ENCODE results near the gene THBS1.

Gene THBS1

DNA sequence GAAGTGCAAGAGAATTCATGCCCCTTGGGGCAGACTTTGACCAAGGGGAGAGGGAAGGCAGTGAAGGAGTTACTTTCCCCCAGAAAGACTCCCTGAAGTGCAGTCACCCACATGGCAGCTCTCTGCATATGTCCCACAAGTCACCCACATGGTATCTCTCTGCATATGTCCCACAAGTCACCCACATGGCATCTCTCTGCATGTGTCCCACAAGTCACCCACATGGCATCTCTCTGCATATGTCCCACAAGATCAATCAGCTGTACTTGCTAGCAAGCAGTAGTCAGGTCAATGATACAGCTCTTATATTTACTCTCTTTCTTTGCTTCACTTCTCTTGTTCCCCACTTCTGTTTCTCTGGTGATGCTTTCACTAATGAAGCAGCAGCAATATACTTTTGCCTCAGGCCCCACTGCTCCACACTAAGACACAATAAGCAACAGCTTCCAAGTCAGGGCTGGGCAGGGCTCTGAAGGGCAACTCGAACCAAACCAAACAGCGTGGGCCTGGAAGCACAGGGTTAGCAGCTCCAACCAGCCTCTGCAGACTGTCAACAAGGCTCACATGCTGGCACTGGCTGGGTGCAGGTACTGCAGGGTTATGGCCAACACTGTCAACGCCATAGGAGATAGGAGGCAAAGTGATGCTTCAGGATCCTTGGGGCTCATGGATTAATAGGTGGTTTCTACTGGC is 46.7 kb downstream of the THBS1 start:
- Histone ChIP-seq H3K4me1 (no peaks in the 10 kb centered on the region), H3K27me3 (ENCODE audit: low read depth) (no peaks in the 10 kb centered on the region), H3K9me3 (no peaks in the 10 kb centered on the region), H3K4me3 (no peak overlapping the region), H3K36me3 (replicated peaks) (no peaks in the 10 kb centered on the region; the same call in 1 of the 2 replicates)
- in situ Hi-C loops (cut with MboI; ENCODE audit: low sequenced_read_pairs), result no loop called here
- DNase-seq (ENCODE audit: low spot score in 2 of 2), result no peak

DNA sequence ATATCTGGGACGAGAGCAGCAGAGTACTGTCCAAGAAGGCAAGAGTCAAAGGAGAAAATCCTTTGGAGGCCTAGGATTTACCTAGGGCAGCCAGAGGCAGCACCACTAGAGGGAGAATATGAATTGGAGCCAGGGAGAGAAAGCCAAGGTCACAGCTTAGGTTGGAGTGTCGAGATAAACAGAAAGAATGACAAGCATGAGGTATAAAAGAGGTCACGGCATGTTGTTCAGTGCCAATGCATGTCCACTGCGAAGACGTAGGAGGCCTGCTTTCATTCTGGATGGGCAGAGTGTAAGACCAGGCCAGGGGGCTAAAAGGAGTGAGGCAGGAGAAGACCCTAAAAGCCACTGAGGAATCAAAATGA is 47.2 kb downstream of the THBS1 start:
- in situ Hi-C loops (cut with MboI; ENCODE audit: low sequenced_read_pairs), result no loop called here
- DNase-seq (ENCODE audit: low spot score in 2 of 2), result no peak
- H3K27me3 ChIP-seq (ENCODE audit: low read depth), result no peaks in the 10 kb centered on the region
- no peaks in the 10 kb centered on the region for H3K9me3 ChIP-seq
- H3K36me3 ChIP-seq (replicated peaks), result no peaks in the 10 kb centered on the region; the same call in 1 of the 2 replicates
- no peaks in the 10 kb centered on the region for H3K4me1 ChIP-seq
- H3K4me3 ChIP-seq, result no peak overlapping the region

DNA sequence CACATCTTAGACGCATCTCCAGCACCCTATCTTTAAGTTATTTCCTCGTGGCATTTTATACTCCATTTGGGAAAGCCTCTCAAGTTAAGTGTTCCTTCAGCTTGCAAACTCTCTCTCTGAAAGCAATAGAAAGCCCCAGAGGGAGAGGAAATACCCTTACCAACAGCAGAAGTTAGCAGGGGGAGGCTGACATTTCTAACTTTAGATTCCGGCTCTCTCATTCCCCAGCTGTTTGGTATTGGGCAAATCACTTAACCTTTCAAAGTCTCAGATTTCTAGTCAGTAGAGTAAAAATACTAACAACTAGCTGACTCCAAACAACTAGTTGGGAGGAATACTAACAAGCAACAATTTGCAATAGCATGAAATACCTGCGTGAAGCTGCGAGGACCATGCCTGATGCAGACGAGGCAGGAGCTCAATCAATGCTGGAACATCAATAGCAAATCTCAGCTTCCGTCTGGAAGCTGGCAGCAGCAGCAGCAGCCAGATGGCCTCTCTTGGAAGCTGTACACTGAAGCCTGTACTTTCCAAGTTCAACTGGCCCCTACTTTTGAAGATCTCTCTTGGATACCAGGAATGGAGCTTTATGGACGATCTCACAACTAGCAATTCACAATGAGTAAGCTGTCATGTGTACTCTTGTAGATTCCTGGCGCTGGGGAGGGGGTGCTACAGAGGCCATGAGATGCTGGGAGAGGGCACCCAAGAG is 47.8 kb downstream of the THBS1 start:
- in situ Hi-C loops (cut with MboI; ENCODE audit: low sequenced_read_pairs), result no loop called here
- no peaks in the 10 kb centered on the region for H3K9me3 ChIP-seq
- no peak overlapping the region for H3K4me3 ChIP-seq
- no peaks in the 10 kb centered on the region; the same call in 1 of the 2 replicates for H3K36me3 ChIP-seq (replicated peaks)
- DNase-seq (ENCODE audit: low spot score in 2 of 2), result no peak
- no peaks in the 10 kb centered on the region for H3K4me1 ChIP-seq
- H3K27me3 ChIP-seq (ENCODE audit: low read depth), result no peaks in the 10 kb centered on the region

DNA sequence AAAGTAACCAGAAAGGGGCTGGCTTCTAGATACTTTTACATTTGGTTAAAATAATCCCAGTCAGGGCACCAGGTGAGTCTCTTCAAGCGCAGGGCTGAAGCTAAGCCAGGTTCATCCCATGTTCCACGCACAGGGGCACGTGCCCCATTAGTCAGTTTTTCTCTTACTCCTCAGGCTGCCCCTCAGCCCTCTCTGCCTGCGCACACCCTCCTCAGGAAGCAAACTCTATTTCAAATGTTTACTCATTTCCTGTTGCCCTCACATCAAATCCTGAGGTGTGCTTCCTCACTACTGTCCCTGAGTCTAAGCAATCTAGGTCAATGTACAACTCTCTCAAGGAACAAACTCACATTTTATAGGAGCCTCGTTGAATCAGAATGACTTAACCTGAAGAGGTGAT is 48.5 kb downstream of the THBS1 start:
- in situ Hi-C loops (cut with MboI; ENCODE audit: low sequenced_read_pairs), result no loop called here
- DNase-seq (ENCODE audit: low spot score in 2 of 2), result no peak
- H3K27me3 ChIP-seq (ENCODE audit: low read depth), result no peaks in the 10 kb centered on the region

DNA sequence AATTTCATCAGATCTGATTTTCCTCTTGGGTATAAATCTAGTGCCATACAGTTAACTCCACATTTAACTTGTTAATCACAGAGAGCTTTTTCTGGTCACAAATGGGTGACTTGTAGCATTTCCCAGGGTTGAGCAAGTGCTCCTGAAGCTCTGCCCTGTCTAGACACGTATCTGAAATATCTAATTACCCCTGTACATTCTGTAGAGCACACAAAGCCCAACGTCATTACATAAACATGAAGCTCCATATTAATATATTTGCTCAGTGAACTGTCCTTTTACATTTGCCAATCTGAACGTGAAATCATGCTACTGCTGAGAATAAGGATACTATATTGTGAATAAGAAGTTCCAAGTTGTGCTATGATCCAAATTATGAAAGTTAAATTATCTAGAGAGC is 49.0 kb downstream of the THBS1 start:
- no peak for DNase-seq (ENCODE audit: low spot score in 2 of 2)
- in situ Hi-C loops (cut with MboI; ENCODE audit: low sequenced_read_pairs), result no loop called here
- H3K4me1 ChIP-seq, result no peaks in the 10 kb centered on the region
- no peaks in the 10 kb centered on the region; the same call in 1 of the 2 replicates for H3K36me3 ChIP-seq (replicated peaks)
- no peak overlapping the region for H3K4me3 ChIP-seq
- no peaks in the 10 kb centered on the region for H3K27me3 ChIP-seq (ENCODE audit: low read depth)
- H3K9me3 ChIP-seq, result no peaks in the 10 kb centered on the region

More for the DNA sequence above, 48.5 kb downstream of the THBS1 start:
- H3K4me1 ChIP-seq, result no peaks in the 10 kb centered on the region
- H3K36me3 ChIP-seq (replicated peaks), result no peaks in the 10 kb centered on the region; the same call in 1 of the 2 replicates
- no peak overlapping the region for H3K4me3 ChIP-seq
- no peaks in the 10 kb centered on the region for H3K9me3 ChIP-seq

DNA sequence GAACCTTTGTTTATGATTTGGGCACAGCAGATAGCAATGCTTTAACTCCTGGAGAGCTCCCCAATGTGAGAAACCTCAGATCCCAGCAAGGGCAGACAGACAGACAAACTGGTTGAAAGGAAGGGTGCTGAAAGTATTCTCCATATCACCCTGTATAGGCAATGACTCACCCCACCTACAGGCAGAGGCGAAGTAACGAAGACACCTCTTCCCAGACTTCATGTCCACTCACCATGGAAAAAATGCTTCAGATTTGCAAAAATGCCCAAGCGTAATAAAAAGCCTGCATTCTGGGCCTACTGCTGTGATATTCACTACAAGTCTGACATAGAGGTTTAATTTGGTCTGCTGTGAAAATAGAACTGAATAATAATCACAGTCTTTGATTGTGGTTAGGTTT is 50.5 kb downstream of the THBS1 start:
- no peak for DNase-seq (ENCODE audit: low spot score in 2 of 2)
- in situ Hi-C loops (cut with MboI; ENCODE audit: low sequenced_read_pairs), result no loop called here
- no peak overlapping the region for H3K4me3 ChIP-seq

DNA sequence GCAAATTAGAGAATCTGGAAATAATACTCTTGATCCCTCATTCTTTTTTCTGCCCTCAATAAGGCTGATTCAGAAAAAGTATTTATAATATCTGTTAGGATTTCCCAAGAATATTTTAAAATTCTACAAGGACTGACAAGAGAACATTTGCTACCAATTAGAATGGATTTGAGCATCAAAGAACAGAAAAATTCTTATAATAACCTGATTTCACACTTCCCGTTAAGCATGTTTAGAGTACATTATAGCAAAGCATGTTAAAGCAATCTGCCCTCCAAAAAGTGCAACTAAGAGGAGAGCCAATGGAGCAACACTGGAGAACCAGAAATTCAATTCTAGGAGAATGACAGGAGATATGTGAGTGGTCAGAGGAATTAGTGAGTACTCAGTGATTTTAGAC is 57.2 kb downstream of the THBS1 start:
- Histone ChIP-seq H3K27me3 (ENCODE audit: low read depth) (no peaks in the 10 kb centered on the region), H3K36me3 (replicated peaks) (no peaks in the 10 kb centered on the region), H3K4me3 (no peak overlapping the region)

More for the DNA sequence above, 50.5 kb downstream of the THBS1 start:
- Histone ChIP-seq H3K36me3 (replicated peaks) (no peaks in the 10 kb centered on the region), H3K4me1 (no peaks in the 10 kb centered on the region), H3K27me3 (ENCODE audit: low read depth) (no peaks in the 10 kb centered on the region), H3K9me3 (no peaks in the 10 kb centered on the region)

DNA sequence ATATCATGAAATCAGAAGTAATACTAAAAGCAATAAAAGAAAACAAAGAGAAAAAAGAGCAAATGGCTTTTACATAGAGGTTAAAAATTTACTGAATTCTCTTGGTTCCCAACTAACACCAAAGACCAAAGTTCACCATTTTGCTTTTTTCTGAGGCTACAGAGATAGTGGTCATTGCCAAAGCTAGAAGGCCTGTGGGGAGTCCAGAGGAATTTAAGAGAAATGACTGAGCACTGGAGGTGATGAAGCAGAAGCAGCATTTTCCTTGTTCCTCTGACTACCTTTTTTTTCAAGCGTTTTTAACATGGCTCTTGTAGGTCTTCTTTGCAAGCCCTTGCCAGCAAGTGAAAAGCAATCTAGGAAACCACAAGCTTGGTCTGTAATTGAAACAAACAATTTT is 58.2 kb downstream of the THBS1 start:
- Histone ChIP-seq H3K27me3 (ENCODE audit: low read depth) (no peaks in the 10 kb centered on the region), H3K4me1 (peaks cover 13% of the 10 kb centered on the region), H3K4me3 (no peak overlapping the region), H3K36me3 (replicated peaks) (no peaks in the 10 kb centered on the region), H3K9me3 (no peaks in the 10 kb centered on the region)
- DNase-seq (ENCODE audit: low spot score in 2 of 2), result no peak
- in situ Hi-C loops (cut with MboI; ENCODE audit: low sequenced_read_pairs), result no loop called here

More for the DNA sequence above, 57.2 kb downstream of the THBS1 start:
- in situ Hi-C loops (cut with MboI; ENCODE audit: low sequenced_read_pairs), result no loop called here
- no peak for DNase-seq (ENCODE audit: low spot score in 2 of 2)
- no peaks in the 10 kb centered on the region for H3K9me3 ChIP-seq
- peaks cover 13% of the 10 kb centered on the region for H3K4me1 ChIP-seq

DNA sequence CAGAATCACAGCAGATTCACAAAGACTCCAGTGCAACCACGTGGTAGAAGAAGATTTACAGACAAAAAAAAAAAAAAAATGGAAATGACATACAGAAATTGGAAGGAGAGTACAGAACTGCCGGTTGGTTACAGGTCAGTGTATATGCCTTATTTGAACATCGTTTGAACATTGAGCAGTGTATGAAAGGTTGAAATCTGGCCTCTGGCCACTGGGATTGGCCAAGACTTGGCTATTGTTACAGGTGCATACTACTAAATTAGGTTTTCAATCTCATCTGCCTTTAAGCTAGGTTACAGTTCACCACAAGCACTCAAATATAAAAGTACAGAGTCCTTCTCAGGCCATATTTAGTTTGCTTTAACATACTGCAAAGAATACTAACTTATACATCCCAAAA is 59.8 kb downstream of the THBS1 start:
- H3K9me3 ChIP-seq, result no peaks in the 10 kb centered on the region
- no peak for DNase-seq (ENCODE audit: low spot score in 2 of 2)

DNA sequence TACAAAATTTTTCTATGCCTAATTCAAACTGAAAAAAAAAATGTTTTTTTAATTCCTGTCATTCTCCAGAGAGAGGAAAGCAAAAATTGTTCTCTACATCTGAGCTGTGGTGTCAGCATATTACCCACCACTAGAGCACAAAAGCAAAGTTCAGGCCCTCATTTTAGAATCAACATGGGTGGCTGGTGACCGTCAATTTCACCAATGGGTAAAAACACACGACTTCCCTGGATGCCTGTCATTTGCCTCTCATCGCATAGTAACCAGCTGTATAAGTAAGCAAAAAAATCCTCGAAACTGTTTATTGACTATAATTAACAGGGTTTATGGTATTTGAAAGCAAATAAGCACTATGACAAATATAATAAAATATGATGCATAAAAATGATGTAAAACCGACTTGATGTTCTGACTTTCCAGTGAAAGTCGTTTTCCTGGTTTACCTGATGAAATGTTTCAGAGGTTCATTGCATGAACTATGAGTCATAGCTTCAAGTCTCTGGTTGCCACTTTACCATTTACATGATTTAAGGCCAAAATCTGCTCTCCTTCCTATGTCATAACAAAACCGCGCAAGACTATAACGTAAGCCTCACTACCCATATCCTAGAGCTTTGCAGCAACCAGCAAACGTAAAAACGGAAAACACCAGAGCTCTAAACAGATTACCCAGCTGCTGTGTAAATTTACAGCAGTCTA is 60.5 kb downstream of the THBS1 start:
- Histone ChIP-seq H3K4me3 (no peak overlapping the region), H3K4me1 (peaks cover 13% of the 10 kb centered on the region), H3K9me3 (no peaks in the 10 kb centered on the region), H3K27me3 (ENCODE audit: low read depth) (no peaks in the 10 kb centered on the region), H3K36me3 (replicated peaks) (no peaks in the 10 kb centered on the region)
- DNase-seq (ENCODE audit: low spot score in 2 of 2), result no peak
- in situ Hi-C loops (cut with MboI; ENCODE audit: low sequenced_read_pairs), result no loop called here

More for the DNA sequence above, 59.8 kb downstream of the THBS1 start:
- H3K27me3 ChIP-seq (ENCODE audit: low read depth), result no peaks in the 10 kb centered on the region
- H3K36me3 ChIP-seq (replicated peaks), result no peaks in the 10 kb centered on the region
- in situ Hi-C loops (cut with MboI; ENCODE audit: low sequenced_read_pairs), result no loop called here
- no peak overlapping the region for H3K4me3 ChIP-seq
- peaks cover 13% of the 10 kb centered on the region for H3K4me1 ChIP-seq

DNA sequence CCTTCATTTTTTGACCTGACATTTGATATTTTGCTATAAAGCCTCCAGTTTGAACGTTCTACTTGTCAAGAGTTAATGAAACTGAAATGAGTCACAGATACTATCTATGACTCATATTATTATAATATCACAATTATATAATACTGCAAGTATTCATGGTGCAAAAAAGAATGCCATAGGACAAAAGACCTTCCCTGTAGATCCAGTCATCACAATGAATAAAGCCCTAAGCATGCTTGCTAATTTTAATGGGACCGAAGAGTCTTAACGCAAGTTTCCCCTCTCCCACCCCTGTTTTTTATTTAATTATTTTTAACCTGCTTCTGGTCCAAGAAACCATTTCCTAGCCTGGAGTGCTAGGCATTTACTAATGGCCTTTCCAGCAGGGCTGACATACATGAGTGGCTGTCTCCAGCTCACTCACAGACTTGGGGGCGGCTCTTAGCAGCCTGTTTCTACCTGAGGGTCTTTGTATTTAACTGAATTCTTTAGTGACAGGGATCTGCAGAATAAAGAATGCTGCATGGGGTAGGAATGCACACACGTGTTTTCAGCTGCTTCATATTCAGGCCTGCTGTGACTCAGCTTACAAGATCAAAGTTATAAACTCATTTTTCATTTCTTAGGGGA is 61.2 kb downstream of the THBS1 start:
- no peak overlapping the region for H3K4me3 ChIP-seq
- no peak for DNase-seq (ENCODE audit: low spot score in 2 of 2)

DNA sequence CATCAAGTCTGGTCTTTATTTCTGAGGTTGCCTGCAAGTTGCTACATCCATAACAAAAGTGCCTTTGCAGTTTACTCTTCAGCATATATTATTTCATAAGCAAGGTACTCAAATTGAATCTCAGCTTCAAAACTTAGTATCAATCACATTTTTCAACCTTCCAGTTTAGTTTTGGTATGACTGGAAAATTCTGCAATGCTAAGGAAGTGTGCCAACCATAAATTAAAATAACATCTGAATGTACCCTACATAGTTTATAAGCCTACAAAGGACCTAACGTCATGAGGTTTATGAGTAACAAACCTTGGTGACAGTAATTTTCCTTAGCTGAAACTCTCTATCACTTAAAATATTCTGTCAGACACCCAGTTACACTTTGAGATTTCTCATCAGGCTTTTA is 62.8 kb downstream of the THBS1 start:
- Histone ChIP-seq H3K4me1 (peaks cover 13% of the 10 kb centered on the region), H3K27me3 (ENCODE audit: low read depth) (no peaks in the 10 kb centered on the region), H3K4me3 (no peak overlapping the region), H3K9me3 (no peaks in the 10 kb centered on the region), H3K36me3 (replicated peaks) (no peaks in the 10 kb centered on the region)
- no peak for DNase-seq (ENCODE audit: low spot score in 2 of 2)
- in situ Hi-C loops (cut with MboI; ENCODE audit: low sequenced_read_pairs), result no loop called here

More for the DNA sequence above, 61.2 kb downstream of the THBS1 start:
- H3K9me3 ChIP-seq, result no peaks in the 10 kb centered on the region
- peaks cover 13% of the 10 kb centered on the region for H3K4me1 ChIP-seq
- H3K36me3 ChIP-seq (replicated peaks), result no peaks in the 10 kb centered on the region
- in situ Hi-C loops (cut with MboI; ENCODE audit: low sequenced_read_pairs), result no loop called here
- H3K27me3 ChIP-seq (ENCODE audit: low read depth), result no peaks in the 10 kb centered on the region

DNA sequence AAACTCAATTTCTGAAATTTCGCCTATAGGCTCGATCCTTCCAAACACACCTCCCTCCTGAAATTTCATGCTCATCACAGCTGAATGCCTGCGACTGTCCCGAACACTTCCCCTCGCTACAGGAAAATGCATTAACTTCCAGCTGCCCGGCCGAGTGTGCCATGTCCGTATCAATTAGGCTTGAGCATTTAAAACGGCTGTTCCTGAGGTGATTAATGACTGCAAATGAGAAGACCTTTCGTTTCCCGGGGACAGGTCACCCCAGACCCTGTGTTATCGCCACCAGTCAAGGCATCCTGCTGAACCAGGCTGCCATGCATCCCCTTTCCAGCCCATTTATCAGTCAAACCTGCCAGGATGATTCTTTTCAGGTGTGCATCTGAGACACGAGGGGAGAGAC is 63.3 kb downstream of the THBS1 start:
- in situ Hi-C loops (cut with MboI; ENCODE audit: low sequenced_read_pairs), result no loop called here
- Histone ChIP-seq H3K4me3 (no peak overlapping the region), H3K27me3 (ENCODE audit: low read depth) (no peaks in the 10 kb centered on the region), H3K36me3 (replicated peaks) (no peaks in the 10 kb centered on the region), H3K4me1 (peaks cover 13% of the 10 kb centered on the region), H3K9me3 (no peaks in the 10 kb centered on the region)
- DNase-seq (ENCODE audit: low spot score in 2 of 2), result no peak
